Measurements from ENCODE around the gene SCAF1.

SCAF1 gene

GRCh38 chr19:49594993-49595818 is 46.8 kb upstream of the SCAF1 start:
- in situ Hi-C loops (cut with MboI; ENCODE audit: low sequenced_read_pairs, unreplicated experiment) = no loop called here
- no peak for DNase-seq (ENCODE audit: low spot score)
- no peak for TF ChIP-seq CTCF (IDR thresholded peaks at IDR 0.05; ENCODE audit: borderline replicate concordance, control extremely low read depth, extremely low read depth, insufficient read depth, missing control alignments)

DNA sequence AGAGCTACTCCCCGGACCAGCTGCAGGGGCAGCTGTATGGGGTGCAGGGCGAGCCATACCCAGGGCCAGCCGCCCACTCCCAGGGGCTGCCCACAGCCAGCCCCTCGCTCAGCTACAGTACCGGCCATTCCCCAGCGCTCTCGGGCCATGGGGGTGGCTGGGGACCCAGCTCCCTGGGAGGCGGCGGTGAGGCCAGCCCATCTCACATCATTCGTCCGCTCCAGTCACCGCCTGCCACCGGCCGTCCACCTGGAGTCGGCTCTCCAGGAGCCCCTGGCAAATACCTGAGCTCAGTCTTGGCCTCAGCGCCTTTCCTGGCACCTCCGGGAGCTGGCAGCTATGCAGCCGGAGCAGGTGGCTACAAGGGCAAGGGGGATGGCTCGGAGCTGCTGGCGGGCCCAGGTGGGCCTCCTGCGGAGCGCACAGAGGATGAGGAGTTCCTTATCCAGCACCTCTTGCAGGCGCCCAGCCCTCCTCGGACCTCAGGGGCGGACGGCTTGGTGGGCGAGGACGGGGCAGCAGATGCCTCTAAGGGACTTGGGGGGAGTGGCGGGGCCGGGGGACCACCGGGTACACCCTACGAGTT is 46.1 kb upstream of the SCAF1 start:
- peak; percentile 18 for DNase-seq (ENCODE audit: low spot score)
- TF ChIP-seq CTCF (IDR thresholded peaks at IDR 0.05; ENCODE audit: borderline replicate concordance, control extremely low read depth, extremely low read depth, insufficient read depth, missing control alignments) = no peak
- in situ Hi-C loops (cut with MboI; ENCODE audit: low sequenced_read_pairs, unreplicated experiment) = no loop called here

DNA sequence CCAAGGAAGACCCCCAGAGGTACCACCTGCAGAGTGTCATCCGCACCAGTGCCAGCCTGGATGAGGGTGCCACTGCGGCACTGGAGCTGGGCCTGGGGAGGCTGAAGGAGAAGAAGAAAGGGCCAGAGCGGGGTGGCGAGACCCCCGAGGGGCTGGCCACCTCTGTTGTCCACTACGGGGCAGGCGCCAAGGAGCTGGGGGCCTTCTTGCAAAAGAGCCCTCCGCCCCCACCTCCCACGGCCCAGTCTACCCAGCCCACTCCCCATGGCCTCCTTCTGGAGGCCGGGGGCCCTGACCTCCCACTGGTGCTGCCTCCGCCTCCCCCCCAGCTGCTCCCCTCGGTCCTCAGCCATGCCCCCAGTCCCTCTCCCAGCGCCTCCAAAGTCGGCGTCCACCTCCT is 45.6 kb upstream of the SCAF1 start:
- TF ChIP-seq CTCF (IDR thresholded peaks at IDR 0.05; ENCODE audit: borderline replicate concordance, control extremely low read depth, extremely low read depth, insufficient read depth, missing control alignments) = no peak

DNA sequence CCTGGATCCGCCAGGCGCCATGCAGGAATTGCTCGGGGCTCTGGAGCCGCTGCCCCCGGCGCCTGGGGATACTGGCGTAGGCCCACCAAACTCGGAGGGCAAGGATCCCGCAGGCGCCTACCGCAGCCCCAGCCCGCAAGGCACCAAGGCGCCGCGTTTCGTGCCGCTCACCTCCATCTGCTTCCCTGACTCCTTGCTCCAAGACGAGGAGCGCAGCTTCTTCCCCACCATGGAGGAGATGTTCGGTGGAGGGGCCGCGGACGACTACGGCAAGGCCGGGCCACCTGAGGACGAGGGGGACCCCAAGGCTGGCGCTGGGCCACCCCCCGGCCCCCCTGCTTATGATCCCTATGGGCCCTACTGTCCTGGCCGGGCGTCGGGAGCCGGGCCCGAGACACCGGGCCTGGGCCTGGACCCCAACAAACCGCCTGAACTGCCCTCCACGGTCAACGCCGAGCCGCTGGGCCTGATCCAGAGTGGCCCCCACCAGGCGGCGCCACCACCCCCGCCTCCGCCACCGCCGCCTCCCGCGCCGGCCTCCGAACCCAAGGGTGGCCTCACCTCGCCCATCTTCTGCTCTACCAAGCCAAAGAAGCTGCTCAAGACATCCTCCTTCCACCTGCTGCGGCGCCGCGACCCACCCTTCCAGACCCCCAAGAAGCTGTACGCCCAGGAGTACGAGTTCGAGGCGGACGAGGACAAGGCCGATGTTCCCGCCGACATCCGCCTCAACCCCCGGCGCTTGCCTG is 44.9 kb upstream of the SCAF1 start:
- DNase-seq (ENCODE audit: low spot score) = no peak
- in situ Hi-C loops (cut with MboI; ENCODE audit: low sequenced_read_pairs, unreplicated experiment) = no loop called here
- TF ChIP-seq CTCF (IDR thresholded peaks at IDR 0.05; ENCODE audit: borderline replicate concordance, control extremely low read depth, extremely low read depth, insufficient read depth, missing control alignments) = no peak

More for the DNA sequence above, 45.6 kb upstream of the SCAF1 start:
- DNase-seq (ENCODE audit: low spot score) = no peak
- in situ Hi-C loops (cut with MboI; ENCODE audit: low sequenced_read_pairs, unreplicated experiment) = no loop called here

GRCh38 chr19:49597703-49597974 is 44.4 kb upstream of the SCAF1 start:
- no peak for DNase-seq (ENCODE audit: low spot score)
- in situ Hi-C loops (cut with MboI; ENCODE audit: low sequenced_read_pairs, unreplicated experiment) = no loop called here
- no peak for TF ChIP-seq CTCF (IDR thresholded peaks at IDR 0.05; ENCODE audit: borderline replicate concordance, control extremely low read depth, extremely low read depth, insufficient read depth, missing control alignments)

DNA sequence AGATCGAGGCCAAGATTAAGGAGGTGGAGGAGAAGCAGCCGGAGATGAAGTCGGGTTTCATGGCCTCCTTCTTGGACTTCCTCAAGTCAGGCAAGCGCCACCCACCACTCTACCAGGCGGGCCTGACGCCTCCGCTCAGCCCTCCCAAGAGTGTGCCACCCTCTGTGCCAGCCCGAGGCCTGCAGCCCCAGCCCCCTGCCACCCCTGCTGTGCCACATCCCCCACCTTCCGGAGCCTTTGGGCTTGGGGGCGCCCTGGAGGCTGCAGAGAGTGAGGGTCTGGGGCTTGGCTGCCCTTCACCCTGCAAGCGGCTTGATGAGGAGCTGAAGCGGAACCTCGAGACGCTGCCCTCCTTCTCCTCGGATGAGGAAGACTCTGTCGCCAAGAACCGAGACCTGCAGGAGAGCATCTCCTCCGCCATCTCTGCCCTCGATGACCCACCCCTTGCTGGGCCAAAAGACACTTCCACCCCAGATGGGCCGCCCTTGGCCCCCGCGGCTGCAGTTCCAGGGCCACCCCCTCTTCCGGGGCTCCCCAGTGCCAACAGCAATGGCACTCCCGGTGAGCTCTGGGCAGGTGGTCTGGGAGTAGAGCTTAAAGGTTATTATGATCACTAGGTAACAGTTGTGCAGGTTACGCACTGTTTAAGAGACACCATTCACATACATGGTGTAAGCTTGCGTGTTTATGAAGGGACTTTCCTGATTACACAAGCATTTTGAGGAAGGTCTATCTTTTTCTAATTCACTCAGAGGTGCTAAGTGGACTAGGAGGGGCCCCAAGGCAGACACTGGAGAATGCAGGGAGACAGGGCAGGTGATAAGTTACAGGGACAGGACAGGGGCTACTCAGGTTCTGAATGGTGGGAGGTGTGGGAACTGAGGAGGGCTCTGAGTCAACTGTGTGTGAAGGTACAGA is 42.4 kb upstream of the SCAF1 start:
- in situ Hi-C loops (cut with MboI; ENCODE audit: low sequenced_read_pairs, unreplicated experiment) = no loop called here
- no peak for TF ChIP-seq CTCF (IDR thresholded peaks at IDR 0.05; ENCODE audit: borderline replicate concordance, control extremely low read depth, extremely low read depth, insufficient read depth, missing control alignments)
- peak; percentile 24 for DNase-seq (ENCODE audit: low spot score)

Data from GM13976 (cell line).